ENCODE data around the gene OR8S1. TPM values are rescaled to one million over a fixed set of nuclear protein-coding genes. Genes with fewer than 3 reads are reported as not detected.

The OR8S1 gene
- total and polyA plus RNA-seq, 4 donors = not detected

- TF ChIP-seq JUND (IDR thresholded peaks at IDR 0.05) (no peak), EGR1 (IDR thresholded peaks at IDR 0.05; ENCODE audit: low read depth in 2 of 2) (no peak), HNF4G (IDR thresholded peaks at IDR 0.05) (no peak), GABPA (IDR thresholded peaks at IDR 0.05 in 1 of 2, conservative IDR thresholded peaks at IDR 0.05 in 1 of 2) (no peak), FOXA2 (IDR thresholded peaks at IDR 0.05) (no peak), TAF1 (conservative IDR thresholded peaks at IDR 0.05) (no peak)
- TF ChIP-seq, protein P1, sequence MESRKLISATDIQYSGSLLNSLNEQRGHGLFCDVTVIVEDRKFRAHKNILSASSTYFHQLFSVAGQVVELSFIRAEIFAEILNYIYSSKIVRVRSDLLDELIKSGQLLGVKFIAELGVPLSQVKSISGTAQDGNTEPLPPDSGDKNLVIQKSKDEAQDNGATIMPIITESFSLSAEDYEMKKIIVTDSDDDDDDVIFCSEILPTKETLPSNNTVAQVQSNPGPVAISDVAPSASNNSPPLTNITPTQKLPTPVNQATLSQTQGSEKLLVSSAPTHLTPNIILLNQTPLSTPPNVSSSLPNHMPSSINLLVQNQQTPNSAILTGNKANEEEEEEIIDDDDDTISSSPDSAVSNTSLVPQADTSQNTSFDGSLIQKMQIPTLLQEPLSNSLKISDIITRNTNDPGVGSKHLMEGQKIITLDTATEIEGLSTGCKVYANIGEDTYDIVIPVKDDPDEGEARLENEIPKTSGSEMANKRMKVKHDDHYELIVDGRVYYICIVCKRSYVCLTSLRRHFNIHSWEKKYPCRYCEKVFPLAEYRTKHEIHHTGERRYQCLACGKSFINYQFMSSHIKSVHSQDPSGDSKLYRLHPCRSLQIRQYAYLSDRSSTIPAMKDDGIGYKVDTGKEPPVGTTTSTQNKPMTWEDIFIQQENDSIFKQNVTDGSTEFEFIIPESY (IDR thresholded peaks at IDR 0.05) = no peak
- TF ChIP-seq, protein P2, sequence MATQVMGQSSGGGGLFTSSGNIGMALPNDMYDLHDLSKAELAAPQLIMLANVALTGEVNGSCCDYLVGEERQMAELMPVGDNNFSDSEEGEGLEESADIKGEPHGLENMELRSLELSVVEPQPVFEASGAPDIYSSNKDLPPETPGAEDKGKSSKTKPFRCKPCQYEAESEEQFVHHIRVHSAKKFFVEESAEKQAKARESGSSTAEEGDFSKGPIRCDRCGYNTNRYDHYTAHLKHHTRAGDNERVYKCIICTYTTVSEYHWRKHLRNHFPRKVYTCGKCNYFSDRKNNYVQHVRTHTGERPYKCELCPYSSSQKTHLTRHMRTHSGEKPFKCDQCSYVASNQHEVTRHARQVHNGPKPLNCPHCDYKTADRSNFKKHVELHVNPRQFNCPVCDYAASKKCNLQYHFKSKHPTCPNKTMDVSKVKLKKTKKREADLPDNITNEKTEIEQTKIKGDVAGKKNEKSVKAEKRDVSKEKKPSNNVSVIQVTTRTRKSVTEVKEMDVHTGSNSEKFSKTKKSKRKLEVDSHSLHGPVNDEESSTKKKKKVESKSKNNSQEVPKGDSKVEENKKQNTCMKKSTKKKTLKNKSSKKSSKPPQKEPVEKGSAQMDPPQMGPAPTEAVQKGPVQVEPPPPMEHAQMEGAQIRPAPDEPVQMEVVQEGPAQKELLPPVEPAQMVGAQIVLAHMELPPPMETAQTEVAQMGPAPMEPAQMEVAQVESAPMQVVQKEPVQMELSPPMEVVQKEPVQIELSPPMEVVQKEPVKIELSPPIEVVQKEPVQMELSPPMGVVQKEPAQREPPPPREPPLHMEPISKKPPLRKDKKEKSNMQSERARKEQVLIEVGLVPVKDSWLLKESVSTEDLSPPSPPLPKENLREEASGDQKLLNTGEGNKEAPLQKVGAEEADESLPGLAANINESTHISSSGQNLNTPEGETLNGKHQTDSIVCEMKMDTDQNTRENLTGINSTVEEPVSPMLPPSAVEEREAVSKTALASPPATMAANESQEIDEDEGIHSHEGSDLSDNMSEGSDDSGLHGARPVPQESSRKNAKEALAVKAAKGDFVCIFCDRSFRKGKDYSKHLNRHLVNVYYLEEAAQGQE (IDR thresholded peaks at IDR 0.05) = no peak
- Histone ChIP-seq H3K9ac (ENCODE audit: low read depth in 1 of 2, low read length in 2 of 2) (no peak overlapping the region), H3K27ac (ENCODE audit: low read depth in 1 of 2, low read length in 2 of 2) (no peak overlapping the region), H3K4me1 (ENCODE audit: control insufficient read depth in 4 of 4, insufficient read depth in 4 of 4, low read length in 3 of 4) (no peaks in the 10 kb centered on the region), H3K36me3 (ENCODE audit: control insufficient read depth in 4 of 4, insufficient read depth in 3 of 4, low read depth in 1 of 4, low read length in 3 of 4) (no peaks in the 10 kb centered on the region), H3K4me3 (ENCODE audit: low read depth in 1 of 3, low read length in 3 of 3) (no peak overlapping the region), H3K27me3 (ENCODE audit: control insufficient read depth in 4 of 4, insufficient read depth in 4 of 4, low read length in 3 of 4) (peaks cover 0 to 7% (median 0%) of the 10 kb centered on the region in 4 donors), H3K9me3 (ENCODE audit: control insufficient read depth in 4 of 4, low read length in 3 of 4) (peaks cover 0 to 2% (median under 1%) of the 10 kb centered on the region in 4 donors)
- no peak for DNase-seq (ENCODE audit: low spot score)
- WGBS = 63% methylated on average over 2 of the region's 2 CpGs
Measured at GRCh38 chr12:48508987-48509386, 16.4 kb upstream of the OR8S1 start.

- TF ChIP-seq EGR1 (IDR thresholded peaks at IDR 0.05; ENCODE audit: low read depth in 2 of 2) = no peak
- H3K9me3 ChIP-seq (ENCODE audit: control insufficient read depth in 4 of 4, low read length in 3 of 4) = peaks cover 0 to 2% (median 0%) of the 10 kb centered on the region in 4 donors
- 24% methylated on average over 1 of the region's 1 CpG for WGBS
- no peaks in the 10 kb centered on the region for H3K4me1 ChIP-seq (ENCODE audit: control insufficient read depth in 4 of 4, insufficient read depth in 4 of 4, low read length in 3 of 4)
- no peak overlapping the region for H3K9ac ChIP-seq (ENCODE audit: low read depth in 1 of 2, low read length in 2 of 2)
- H3K4me3 ChIP-seq (ENCODE audit: low read depth in 1 of 3, low read length in 3 of 3) = no peak overlapping the region
- no peaks in the 10 kb centered on the region for H3K36me3 ChIP-seq (ENCODE audit: control insufficient read depth in 4 of 4, insufficient read depth in 3 of 4, low read depth in 1 of 4, low read length in 3 of 4)
- no peak overlapping the region for H3K27ac ChIP-seq (ENCODE audit: low read depth in 1 of 2, low read length in 2 of 2)
- DNase-seq (ENCODE audit: low spot score) = no peak
- peaks cover 0 to 7% (median 0%) of the 10 kb centered on the region in 4 donors for H3K27me3 ChIP-seq (ENCODE audit: control insufficient read depth in 4 of 4, insufficient read depth in 4 of 4, low read length in 3 of 4)
Measured at GRCh38 chr12:48510111-48510510, 15.3 kb upstream of the OR8S1 start.

GRCh38 chr12:48512855-48513254 lies 12.6 kb upstream of the OR8S1 start:
- DNase-seq (ENCODE audit: low spot score) = no peak
- 74% methylated on average over 2 of the region's 2 CpGs for WGBS
- no peak overlapping the region for H3K27ac ChIP-seq (ENCODE audit: low read depth in 1 of 2, low read length in 2 of 2)
- no peaks in the 10 kb centered on the region for H3K36me3 ChIP-seq (ENCODE audit: control insufficient read depth in 4 of 4, insufficient read depth in 3 of 4, low read depth in 1 of 4, low read length in 3 of 4)
- H3K27me3 ChIP-seq (ENCODE audit: control insufficient read depth in 4 of 4, insufficient read depth in 4 of 4, low read length in 3 of 4) = peaks cover 0 to 7% (median 0%) of the 10 kb centered on the region in 4 donors
- peaks cover 0 to 2% (median 0%) of the 10 kb centered on the region in 4 donors for H3K9me3 ChIP-seq (ENCODE audit: control insufficient read depth in 4 of 4, low read length in 3 of 4)
- H3K4me1 ChIP-seq (ENCODE audit: control insufficient read depth in 4 of 4, insufficient read depth in 4 of 4, low read length in 3 of 4) = no peaks in the 10 kb centered on the region
- no peak overlapping the region for H3K9ac ChIP-seq (ENCODE audit: low read depth in 1 of 2, low read length in 2 of 2)
- no peak overlapping the region for H3K4me3 ChIP-seq (ENCODE audit: low read depth in 1 of 3, low read length in 3 of 3)
- TF ChIP-seq, protein P1 (IDR thresholded peaks at IDR 0.05) = no peak
- TF ChIP-seq HNF4A (conservative IDR thresholded peaks at IDR 0.05) (no peak), RXRA (IDR thresholded peaks at IDR 0.05) (no peak), YY1 (IDR thresholded peaks at IDR 0.05) (no peak), HNF4G (IDR thresholded peaks at IDR 0.05) (no peak), FOXA1 (IDR thresholded peaks at IDR 0.05) (no peak), JUND (IDR thresholded peaks at IDR 0.05) (no peak), FOXA2 (IDR thresholded peaks at IDR 0.05) (no peak), GABPA (IDR thresholded peaks at IDR 0.05 in 1 of 2, conservative IDR thresholded peaks at IDR 0.05 in 1 of 2) (no peak), NR2F2 (IDR thresholded peaks at IDR 0.05) (no peak), EGR1 (IDR thresholded peaks at IDR 0.05; ENCODE audit: low read depth in 2 of 2) (no peak), RAD21 (IDR thresholded peaks at IDR 0.05) (no peak), TAF1 (conservative IDR thresholded peaks at IDR 0.05) (no peak), SP1 (IDR thresholded peaks at IDR 0.05) (no peak)
- TF ChIP-seq, protein P3, sequence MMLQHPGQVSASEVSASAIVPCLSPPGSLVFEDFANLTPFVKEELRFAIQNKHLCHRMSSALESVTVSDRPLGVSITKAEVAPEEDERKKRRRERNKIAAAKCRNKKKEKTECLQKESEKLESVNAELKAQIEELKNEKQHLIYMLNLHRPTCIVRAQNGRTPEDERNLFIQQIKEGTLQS (IDR thresholded peaks at IDR 0.05) = no peak
- TF ChIP-seq, protein P4, sequence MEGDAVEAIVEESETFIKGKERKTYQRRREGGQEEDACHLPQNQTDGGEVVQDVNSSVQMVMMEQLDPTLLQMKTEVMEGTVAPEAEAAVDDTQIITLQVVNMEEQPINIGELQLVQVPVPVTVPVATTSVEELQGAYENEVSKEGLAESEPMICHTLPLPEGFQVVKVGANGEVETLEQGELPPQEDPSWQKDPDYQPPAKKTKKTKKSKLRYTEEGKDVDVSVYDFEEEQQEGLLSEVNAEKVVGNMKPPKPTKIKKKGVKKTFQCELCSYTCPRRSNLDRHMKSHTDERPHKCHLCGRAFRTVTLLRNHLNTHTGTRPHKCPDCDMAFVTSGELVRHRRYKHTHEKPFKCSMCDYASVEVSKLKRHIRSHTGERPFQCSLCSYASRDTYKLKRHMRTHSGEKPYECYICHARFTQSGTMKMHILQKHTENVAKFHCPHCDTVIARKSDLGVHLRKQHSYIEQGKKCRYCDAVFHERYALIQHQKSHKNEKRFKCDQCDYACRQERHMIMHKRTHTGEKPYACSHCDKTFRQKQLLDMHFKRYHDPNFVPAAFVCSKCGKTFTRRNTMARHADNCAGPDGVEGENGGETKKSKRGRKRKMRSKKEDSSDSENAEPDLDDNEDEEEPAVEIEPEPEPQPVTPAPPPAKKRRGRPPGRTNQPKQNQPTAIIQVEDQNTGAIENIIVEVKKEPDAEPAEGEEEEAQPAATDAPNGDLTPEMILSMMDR (IDR thresholded peaks at IDR 0.05; ENCODE audit: low read depth, low read length, missing input control) = no peak
- TF ChIP-seq, protein P5, sequence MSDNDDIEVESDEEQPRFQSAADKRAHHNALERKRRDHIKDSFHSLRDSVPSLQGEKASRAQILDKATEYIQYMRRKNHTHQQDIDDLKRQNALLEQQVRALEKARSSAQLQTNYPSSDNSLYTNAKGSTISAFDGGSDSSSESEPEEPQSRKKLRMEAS (IDR thresholded peaks at IDR 0.05) = no peak
